ENCODE data around the gene CD79A.
"Not testable (repeated sequence)": the region's sequence is repeated elsewhere in the genome, so short reads cannot be mapped to it uniquely, and the experiment has no call there.

The CD79A gene

DNA sequence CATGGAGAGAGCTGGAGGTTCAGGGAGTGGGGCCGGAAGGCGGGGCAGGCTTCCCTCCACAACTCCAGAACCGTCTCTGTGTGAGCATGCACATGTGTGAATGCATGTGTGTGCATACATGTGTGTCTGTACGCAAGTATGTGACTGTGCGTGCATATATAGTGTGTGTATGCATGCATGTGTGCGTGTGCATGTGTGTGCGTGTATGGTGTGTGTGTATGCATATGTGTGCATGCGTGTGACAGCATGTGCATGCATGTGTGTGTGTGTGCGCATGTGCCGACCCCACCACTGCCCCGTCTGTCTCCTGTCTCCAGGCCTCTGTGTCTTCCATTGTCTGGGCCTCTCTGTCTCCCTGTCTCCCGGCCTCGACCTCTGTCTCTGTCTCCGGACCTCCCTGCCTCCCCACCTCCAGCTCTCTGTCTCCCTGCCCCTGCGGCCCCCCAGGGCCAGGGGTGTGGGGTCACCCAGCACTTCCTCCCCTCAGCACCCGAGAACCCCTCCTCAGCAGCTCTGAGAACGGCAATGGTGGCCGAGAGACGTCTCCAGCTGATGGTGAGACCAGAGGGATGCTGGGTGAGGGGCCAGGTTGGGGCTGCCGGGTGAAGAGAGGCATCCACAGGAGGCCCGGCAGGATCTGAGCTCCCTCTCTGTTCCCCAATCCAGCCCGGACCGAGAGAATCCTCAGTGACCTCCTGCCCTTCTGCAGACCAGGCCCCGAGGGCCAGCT is 28.4 kb downstream of the CD79A start:
- no peak for DNase-seq (ENCODE audit: low read depth)

DNA sequence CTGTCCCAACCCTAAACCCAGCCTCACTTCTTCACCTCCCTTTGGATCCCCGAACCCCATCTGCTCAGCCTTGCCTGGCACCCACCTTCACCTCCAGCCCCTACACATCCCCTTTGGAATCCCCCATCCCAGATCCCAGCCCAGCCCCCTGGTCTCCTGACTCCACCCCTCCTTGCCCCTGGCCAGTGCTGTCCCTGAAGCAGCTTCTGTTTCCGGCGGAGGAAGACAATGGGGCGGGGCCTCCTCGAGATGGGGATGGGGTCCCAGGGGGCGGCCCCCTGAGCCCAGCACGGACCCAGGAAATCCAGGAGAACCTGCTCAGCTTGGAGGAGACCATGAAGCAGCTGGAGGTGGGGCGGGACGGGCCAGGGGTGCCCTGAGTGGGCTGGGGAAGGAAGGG is 29.2 kb downstream of the CD79A start:
- DNase-seq (ENCODE audit: low read depth): no peak

DNA sequence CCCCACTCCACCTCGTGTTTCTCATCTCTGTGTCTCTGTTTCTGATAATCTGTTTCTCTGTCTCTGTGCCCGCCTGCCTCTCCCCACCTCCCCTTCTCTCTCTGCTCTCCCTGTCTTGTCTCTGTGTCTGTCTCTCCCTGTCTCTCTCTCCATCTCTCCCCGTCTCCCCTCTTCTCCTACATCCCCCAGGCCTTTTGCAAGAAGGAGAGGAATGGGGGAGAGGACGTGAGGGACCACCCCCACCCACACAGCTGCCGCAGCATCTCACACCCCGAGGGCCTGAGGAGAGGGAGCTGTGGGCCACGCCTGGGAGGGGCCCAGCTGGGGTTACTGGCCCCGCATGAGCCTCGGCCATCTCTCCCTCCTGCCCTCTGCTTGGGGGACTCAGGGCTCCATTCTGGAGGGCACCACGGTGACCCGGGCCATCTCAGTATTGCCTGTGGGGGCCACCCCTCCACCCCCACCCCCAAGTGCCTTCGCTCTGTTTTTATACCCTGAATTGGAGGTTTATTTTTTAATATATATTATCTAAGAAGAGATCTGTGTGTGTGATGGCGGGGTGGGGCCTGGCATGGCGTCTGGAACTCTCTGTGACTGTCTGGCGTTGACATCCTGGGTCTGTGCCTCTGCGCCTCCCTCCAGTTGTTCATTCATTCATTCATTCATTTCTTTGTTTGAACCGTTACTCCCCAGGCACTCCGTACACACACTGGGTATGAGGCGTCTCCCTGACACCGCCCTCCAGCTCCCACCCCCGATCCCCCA is 30.0 kb downstream of the CD79A start:
- DNase-seq (ENCODE audit: low read depth): no peak

DNA sequence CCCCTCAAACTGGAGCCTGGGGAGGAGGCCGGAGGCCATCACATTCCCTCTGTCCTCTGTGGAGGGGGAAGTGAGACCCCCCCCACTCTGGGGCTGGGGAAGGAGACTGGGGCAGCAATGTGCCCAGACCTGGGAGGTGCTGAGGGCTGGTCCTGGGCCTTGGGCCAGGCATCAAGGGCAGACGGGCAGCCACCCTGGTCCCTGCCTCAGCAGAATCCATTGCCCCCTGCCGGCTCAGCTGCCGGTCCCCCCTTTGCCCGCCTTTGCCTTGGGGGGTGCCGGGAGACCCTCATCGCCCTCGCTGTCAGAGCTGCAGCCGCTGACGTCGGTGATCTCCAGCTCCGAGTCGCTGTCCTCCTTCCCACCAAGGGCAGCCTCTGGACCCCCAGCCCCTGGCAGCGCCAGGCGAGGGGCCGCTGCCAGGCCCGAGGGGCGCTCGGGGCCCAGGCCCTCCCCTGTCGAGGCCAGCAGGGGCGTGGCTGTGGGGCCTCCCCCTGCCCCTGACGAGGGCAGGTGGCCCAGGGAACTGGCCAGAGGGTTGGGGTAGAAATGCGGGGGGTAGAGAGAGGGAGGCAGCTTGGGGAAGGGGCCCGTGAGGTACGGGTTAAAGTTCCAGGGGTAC is 31.0 kb downstream of the CD79A start:
- DNase-seq (ENCODE audit: low read depth): no peak

DNA sequence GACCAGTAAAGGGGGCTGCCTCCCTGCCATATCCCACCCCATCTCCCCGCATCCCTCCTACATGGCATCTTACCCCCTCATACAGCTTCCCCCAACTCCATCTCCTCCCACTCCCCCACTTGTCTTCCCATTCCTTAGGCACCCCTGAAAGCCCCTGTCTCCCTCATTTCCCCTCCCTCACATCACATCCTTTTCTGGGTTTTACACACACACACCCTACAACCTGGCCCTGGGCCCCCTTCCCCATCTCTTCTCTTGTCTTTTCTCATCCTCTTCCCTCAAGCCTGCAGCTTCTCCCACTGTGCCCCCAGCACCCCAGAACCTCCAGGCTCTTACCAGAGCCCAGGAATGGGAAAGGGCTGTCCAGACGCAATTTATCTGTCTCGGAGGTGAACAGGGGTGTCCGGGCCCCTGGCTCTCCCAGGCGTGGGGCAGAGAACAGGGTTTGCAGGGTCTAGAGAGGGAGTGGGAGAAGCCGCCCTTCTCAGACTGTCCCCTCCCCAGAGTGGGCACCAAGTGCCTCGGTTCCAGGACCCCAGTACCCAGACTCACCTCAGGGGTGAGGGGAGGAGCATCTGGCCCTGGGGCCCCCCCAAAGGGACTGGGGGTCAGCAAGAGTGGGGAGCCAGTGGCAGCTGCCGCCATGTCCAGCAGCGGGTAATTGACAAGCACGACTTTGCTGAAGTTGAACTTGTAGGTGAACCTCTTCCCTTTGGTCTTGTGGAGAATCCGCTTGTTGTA is 31.8 kb downstream of the CD79A start:
- no peak for DNase-seq (ENCODE audit: low read depth)

DNA sequence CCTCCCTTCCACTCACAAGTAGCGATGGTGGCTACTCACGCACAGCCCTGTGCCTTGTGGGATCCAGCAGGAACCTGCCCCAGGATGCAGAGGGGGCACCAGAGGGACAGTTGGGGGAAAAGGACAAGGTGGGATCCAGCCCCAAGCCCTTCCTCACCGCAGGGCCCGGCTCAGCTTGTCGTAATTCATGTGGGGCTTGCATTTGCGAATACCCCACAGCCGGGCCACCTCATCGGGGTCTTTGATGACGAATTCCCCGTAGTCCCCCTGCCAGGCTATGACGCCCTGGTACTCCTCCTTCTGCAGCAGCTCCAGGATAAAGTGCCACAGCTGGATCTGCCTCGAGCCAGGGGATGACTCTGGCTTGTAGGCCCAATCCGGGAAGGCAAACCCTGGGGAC is 32.6 kb downstream of the CD79A start:
- no peak for DNase-seq (ENCODE audit: low read depth)

DNA sequence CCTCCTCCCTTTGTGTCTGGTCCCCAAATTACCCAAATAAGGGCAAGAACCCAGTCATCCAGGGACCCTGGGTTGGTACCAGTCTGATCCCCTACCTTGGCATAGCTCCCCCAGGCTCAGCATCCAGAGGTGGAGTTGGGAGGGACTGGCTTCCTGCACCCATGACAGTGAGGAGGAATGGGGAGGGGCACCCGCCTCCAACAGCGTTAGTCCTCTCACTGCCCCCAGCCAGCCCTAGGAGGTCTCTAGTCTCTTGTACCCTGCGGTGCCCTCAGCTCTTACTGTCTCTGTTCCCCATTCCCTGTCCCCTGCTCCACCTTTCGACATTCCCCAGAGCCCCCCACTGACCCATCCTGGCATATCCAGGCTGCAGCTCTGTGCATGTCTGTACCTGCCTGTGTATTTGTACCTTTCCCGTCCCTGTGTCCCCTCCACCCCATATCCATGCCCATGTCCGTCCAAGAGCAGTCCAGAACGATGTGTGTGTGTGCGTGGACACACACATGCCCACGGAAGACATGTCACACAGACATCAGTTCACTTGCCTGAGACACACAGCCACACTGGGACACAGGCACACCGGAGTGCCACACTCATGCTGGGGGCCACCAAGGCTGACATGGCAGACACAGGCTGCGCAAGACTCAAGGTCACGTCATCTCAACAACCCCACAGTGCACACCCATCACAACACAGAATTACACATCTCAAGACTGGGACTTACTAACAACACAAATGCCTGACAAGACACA is 33.3 kb downstream of the CD79A start:
- DNase-seq (ENCODE audit: low read depth): no peak

DNA sequence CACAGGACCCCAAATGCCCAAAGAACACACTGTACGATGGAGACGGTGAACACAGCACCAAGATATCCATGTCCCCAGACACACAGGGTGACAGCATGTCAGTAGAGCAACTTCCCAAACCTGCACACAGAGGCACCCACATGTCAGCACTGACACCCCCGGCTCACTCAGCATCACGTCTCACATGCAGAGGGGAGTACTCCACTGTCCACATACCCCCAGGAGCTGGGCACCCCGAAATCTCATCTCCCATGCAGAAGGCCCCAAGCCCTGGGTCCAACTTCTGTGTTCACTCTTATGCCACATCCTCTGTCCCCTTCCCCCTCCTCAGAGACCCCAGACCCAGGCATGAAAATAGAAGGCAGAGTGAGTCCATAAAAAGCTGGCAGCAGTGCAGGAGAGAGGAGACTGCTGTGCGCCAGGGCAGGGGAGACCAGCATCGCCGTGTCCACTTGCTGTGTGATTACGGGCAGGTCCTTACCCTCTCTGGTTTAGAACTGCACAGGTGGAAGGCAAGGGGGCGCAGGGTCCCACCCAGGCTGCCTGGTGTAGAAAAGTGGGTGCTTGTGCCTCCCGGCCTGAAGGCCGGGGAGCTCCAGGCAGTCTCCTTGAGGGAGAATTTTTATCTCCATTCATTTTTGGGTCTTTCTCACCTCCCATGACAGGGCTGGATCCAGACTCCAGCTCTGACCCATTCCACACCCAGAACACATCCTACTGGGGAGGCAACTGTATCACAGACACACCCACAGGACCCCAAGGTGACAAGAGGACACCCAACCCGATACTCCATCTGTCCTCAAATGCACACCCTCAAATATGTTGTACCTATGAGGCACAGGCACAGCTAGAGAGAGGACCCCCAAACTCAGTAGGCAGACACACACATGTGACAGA is 34.2 kb downstream of the CD79A start:
- DNase-seq (ENCODE audit: low read depth): no peak

DNA sequence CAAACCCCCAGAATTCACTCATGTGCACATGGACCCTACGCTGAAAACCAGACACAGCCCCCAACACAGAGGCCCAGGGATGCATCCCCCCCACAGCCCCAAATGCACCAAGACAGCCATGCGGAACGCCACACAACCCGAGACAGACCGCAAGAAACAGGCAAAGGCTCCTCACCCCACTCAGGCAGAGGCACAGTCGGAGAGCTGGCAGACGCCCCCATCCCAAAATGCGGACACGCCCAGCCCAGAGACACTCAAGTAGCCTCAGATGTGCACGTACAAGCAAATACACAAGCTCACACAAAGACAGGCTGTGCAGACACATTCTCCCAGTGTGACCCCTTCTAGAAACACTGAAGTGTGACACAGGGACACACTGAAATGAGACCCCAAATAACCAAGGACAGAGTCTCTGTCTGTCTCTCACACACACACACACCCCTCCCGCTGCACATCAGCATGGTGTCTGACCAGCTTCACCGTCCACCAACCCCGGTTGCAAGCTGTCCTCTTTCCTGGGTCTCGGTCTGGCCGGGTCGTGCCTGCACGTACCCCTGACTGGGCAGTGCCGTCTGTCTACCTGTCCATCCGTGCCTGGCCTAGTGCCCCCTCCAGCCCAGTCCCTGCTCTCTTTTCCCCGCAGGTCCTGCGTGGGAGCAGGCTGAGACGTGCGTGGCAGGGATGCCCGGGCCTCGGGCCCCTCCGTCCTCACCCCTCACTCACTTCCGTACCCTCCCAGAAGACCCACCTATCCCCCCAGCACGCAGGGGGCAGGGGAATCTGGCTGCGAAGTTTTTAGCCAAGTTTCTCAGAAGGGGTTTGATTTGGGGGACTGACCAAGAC is 35.0 kb downstream of the CD79A start:
- no peak for DNase-seq (ENCODE audit: low read depth)

DNA sequence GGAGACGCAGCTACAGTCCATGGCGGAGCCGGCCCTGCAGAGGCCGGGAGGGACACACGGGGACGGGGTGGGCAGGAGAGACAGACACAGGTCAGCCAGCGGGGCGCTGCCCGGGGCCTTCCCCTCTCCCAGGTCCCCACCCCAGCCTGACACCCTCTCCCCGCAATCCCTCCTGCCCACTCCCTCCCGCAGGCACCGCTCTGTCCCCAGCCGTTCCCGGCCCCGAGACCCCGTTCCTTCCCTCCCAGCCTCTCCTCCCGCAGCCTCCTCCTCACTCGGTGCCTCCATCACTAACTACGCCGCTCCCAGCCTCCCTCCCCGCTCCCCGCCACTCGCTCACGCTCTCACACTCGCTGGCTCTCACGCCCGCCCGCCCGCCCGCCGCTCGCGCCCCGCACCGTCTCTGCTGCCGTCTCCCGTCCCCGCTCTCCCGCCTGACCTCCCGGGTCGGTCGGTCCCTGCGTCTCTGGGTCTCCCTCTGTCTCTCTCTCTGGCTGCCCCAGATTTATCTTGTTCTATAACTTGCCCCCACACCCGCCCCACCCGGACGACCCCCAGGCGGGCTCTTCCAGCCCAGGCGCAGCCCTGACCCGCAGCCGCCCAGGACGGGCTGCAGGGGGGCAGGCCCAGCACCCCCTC is 35.9 kb downstream of the CD79A start:
- no peak for DNase-seq (ENCODE audit: low read depth)

DNA sequence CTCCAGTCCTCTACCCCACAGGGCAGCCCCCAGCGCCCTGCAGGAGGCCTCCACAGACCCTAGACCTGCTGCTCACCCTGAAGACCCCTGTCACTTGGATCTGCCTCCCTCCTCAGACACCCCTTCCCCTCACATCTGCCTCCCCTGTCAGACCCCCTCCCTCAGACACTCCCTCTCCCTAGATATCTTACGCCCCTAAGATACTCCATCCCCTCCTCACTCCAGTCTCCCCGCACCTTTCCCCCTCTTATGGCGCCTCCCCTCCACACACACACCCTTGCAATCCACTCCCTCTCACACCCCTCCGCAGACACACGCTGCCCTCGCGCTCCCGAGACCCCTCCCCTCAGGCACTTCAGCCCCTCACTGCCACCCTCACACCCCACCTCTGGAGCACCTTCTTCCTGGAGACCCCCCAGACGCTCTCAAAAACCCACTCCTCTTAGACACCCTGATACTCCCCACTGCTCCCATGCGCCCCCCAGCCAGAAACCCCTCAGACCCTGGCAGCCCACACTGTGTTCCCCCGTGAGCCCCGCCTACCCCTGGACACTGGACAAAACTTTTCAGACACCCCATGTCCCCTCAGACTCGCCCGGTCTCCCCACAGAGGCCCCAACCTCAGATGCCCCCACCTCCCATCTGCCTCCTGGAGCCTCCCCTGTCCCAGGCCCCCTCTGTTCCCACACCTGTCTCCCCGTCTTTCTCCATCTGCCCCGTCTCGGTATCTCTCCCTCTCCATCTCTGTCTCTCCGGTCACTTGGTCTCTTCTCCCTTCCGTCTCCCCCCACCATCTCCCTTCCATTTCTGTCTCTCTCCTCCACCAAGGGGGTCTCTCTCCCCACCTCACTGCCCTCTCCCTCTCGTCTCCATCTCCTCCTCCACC is 36.7 kb downstream of the CD79A start:
- DNase-seq (ENCODE audit: low read depth): no peak

DNA sequence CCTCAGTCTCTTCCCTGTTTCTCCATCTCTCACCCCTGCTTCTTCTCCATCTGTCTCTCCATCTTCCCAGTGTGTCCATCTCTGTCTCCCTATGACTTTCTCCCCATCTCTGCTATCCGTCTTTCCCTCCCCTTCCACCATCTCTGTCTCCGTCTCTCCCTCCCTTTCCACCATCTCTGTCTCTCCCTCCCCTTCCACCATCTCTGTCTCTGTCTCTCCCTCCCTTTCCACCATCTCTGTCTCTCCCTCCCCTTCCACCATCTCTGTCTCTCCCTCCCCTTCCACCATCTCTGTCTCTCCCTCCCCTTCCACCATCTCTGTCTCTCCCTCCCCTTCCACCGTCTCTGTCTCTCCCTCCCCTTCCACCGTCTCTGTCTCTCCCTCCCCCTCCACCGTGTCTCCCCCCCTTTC is 37.4 kb downstream of the CD79A start:
- not testable (repeated sequence) for DNase-seq (ENCODE audit: low read depth)

DNA sequence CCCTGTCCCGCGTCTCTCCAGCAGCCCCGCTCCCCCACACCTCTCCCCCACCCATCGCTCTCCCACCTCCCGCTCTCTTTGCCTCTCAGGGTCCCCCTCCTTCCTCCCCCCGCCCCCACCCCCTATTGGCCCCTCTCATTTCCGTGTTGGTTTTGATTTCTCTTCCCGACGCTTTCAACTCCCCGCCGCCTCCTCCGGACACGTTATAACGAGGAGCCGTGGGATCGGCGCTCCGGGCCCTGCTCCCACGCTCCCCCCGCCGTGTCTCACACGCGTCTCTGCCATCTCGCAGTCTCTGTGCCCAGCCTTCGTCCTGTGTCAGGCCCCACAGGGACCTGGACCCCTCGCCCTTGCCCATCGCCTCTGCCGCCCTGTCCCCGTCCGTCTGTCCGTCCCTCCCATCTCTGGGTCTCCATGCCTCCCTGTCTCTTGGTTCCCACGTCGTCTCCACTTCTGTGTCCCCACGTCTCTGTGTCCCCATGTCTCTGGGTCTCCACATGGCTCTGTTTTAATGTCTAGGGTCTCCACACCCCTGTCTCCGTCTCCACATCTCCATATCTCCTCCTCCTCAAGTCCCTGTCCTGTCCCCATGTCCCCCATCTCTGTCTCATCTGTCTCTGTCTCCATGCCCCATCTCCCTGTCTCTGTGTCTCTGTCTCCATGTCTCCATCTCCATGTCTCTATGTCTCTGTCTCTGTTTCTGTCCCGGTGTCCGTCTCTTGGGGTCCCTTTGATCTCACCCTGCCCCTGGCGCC is 38.1 kb downstream of the CD79A start:
- DNase-seq (ENCODE audit: low read depth): no peak

DNA sequence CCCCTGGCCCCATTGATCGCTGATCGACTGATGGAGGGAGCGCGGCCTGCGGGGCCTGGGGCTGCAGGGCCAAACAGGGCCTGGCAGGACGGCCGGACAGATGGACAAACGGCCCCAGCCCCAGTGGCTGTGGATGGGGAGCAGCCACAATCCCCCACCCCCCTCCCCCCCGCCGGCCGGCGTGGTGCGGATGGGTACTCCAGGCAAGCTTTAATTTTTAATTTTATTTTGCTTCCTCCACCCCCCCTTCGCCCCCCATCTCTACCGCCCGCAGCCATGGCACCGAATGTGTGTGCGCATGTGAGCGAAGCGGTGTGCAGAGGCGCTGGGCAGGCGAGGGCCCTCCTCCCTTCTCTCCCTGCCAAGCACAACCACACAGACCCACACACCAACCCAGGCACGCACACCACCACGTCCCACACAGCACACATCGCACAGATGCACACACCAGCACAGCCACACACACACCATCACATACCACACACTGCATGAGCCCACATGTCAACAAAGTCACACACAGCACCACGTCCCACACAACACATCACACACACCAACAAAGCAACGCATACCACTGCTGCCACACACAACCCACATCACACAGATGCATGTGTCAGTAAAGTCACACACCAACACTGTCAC is 38.8 kb downstream of the CD79A start:
- no peak for DNase-seq (ENCODE audit: low read depth)

DNA sequence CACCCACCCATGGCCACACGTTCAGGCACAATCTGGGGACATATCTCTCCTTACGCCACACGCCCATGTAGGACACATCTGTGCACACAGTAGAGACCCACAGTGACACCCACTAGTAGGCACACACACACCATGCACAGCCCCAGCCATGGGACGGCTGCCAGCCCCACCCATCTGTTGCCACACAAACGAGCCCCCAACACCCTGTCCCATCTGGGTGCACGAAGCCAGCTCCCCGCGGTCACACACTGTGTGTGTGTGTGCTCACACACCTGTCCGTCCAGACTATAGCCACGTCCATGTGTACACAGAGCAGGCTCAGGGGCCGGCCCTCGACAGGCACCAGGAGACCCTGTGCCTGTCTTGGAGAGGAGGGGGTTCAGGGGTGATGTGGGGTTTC is 40.6 kb downstream of the CD79A start:
- DNase-seq (ENCODE audit: low read depth): no peak

DNA sequence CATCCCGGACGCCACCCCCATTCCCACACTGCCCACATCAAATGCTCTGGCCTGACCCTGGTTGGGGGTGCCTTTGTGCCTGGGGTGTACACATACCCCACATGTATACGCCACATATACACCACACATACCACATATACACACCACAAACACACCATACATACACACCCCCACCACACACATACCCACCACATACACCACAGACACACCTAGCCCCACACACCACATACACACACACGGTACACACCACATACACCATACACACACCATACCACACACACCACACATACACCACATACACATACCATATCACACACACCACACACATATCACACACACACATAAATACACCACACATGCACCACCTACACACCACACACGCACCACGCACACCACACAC is 41.0 kb downstream of the CD79A start:
- no peak for DNase-seq (ENCODE audit: low read depth)

DNA sequence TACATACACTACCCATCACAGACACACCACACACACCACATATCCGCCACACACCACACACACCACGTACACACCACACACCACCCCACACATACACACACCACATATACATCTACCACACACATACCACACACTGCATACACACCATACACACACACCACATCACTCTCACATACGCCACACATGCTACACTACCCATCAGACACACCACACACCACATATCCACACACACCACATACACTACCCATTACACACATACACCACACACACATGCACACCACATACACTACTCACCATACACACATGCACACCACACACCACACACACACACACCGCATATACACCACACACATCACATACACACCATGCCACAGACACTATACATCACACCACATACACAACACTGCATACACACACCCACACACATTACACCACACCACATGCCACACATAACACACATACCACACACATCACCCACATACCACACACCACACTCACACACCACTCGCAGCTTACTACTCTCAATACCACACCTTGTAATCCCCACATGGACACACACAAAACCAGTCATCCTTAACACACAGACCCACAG is 41.7 kb downstream of the CD79A start:
- no peak for DNase-seq (ENCODE audit: low read depth)

All from activated T-cell treated with anti-CD3 and anti-CD28 coated beads for 48 hours (primary cell).